ENCODE results near the gene TMEM150C. TPM values are rescaled to one million over a fixed set of nuclear protein-coding genes. Genes with fewer than 3 reads are reported as not detected.

TMEM150C gene
- total RNA-seq, 1 donor from 2014 or later, result 4.9 TPM

DNA sequence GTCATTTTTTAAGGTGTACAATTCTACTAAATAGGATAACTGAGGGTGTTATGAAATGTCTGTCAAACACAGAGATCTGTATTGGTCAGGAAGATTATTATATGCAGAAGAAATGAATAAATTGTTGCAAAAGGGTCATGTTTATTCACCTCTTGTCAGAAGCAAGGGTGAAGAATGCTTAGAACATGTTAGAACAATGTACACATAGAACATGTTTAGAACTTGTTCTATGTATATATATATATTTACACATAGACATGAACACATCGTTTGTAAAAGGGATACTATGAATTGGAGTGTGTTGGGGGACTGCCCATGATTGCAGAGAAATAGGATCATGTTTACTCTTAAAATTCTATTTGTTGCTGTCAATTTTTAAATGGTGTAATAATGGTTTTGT, 28.0 kb upstream of the TMEM150C start:
- H3K4me3 ChIP-seq (ENCODE audit: low read depth, low read length), result no peak overlapping the region
- no peak for DNase-seq (ENCODE audit: low read depth)
- TF ChIP-seq, protein P1, sequence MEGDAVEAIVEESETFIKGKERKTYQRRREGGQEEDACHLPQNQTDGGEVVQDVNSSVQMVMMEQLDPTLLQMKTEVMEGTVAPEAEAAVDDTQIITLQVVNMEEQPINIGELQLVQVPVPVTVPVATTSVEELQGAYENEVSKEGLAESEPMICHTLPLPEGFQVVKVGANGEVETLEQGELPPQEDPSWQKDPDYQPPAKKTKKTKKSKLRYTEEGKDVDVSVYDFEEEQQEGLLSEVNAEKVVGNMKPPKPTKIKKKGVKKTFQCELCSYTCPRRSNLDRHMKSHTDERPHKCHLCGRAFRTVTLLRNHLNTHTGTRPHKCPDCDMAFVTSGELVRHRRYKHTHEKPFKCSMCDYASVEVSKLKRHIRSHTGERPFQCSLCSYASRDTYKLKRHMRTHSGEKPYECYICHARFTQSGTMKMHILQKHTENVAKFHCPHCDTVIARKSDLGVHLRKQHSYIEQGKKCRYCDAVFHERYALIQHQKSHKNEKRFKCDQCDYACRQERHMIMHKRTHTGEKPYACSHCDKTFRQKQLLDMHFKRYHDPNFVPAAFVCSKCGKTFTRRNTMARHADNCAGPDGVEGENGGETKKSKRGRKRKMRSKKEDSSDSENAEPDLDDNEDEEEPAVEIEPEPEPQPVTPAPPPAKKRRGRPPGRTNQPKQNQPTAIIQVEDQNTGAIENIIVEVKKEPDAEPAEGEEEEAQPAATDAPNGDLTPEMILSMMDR (IDR thresholded peaks at IDR 0.05; ENCODE audit: insufficient read depth, low read length, poor library complexity, severe bottlenecking), result no peak
- no peaks in the 10 kb centered on the region for H3K27me3 ChIP-seq (ENCODE audit: control insufficient read depth, insufficient read depth, low read length)
- H3K36me3 ChIP-seq (ENCODE audit: control insufficient read depth, insufficient read depth, low read length), result no peaks in the 10 kb centered on the region

DNA sequence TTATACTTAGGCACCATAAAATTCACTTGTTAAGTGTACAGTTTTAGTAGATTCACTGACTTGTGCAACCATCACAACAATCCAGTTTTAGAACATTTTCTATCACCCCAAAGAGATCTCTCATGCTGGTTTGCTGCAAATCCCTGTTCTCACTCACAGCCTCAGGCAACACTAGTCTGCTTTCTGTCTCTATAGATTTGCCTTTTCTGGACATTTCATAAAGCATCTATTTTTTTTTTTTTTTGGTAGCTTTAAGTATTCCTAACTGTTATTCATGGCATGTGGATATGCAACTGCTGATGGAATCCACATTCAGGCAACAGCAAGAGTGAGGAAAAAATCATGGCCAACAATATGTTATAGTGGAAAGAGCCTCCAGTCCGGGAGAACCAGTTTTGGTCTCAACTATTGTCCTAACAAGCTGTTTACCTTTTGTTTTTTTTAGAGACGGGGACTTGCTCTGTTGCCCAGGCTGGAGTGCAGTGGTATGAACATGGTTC, 27.0 kb upstream of the TMEM150C start:
- no peak overlapping the region for H3K4me3 ChIP-seq (ENCODE audit: low read depth, low read length)
- TF ChIP-seq, protein P1 (IDR thresholded peaks at IDR 0.05; ENCODE audit: insufficient read depth, low read length, poor library complexity, severe bottlenecking), result no peak
- no peaks in the 10 kb centered on the region for H3K27me3 ChIP-seq (ENCODE audit: control insufficient read depth, insufficient read depth, low read length)
- DNase-seq (ENCODE audit: low read depth), result no peak
- H3K36me3 ChIP-seq (ENCODE audit: control insufficient read depth, insufficient read depth, low read length), result no peaks in the 10 kb centered on the region

DNA sequence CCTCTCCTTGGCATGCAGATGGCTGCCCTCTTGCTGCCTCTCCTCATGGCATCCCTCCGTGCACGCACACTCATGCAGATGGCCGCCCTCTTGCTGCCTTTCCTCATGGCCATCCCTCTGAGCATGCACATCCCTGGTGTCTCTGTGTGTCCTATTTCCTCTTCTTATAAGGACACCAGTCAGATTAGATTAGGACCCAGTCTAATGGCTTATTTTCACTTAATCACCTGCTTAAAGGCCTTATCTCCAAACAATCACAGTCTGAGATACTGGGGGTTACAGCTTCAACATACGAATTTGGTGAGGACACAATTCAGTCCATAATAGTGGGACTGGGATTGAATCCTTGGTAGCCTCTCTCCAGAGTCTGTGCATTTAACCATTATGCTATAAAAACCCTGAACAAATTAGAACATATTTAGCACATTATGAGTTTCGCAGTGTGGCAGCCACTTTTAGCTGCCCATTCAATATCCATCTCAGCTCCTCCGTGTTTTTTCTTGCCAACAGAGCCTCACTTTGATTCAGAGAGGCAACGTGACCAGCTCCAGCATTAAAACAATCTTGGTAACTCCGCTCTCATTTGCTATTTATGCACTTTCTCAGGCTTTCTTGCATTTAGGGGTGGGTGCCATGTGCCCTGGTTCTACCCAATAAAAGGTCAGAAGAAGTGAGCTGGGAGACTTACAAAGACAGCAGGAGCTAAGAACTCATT, 26.2 kb upstream of the TMEM150C start:
- Histone ChIP-seq H3K27me3 (ENCODE audit: control insufficient read depth, insufficient read depth, low read length) (no peaks in the 10 kb centered on the region), H3K4me3 (ENCODE audit: low read depth, low read length) (no peak overlapping the region), H3K36me3 (ENCODE audit: control insufficient read depth, insufficient read depth, low read length) (no peaks in the 10 kb centered on the region)
- TF ChIP-seq, protein P1 (IDR thresholded peaks at IDR 0.05; ENCODE audit: insufficient read depth, low read length, poor library complexity, severe bottlenecking), result no peak
- no peak for DNase-seq (ENCODE audit: low read depth)

DNA sequence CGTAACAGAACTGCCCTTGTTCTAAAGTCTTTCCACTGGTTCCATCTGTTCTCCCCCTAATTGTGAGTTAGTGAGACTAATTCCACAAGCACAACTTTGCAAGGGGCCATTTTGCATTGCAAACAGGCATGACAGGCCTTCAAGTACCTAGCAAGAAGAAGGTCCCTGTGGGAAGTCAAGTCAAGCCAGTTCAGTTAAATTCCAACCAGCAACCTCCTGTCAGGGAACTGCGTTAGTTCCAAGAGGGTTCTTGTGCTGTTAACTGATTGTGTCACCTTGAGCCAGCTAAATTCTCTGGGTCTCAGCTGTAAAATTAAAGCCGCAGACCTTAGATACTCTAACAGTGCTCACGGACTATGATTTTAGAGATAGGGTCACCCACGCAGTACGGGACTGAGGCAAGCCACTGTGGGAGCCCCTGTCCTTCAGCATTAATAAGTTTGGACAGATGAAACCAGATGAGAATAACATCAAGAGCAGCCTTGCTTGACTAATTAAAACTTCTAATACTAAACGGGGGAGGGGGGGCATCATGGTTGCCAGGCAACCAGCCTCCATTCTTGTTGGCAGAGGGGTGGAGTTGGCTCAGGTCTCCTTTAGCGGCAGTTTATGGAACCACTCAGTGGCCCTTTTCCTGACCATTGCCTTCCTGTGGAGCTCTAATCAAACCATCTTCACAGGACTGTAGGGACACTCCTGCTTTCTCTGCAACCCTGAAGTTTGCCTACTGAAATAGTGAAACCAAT, 24.1 kb upstream of the TMEM150C start:
- no peak overlapping the region for H3K4me3 ChIP-seq (ENCODE audit: low read depth, low read length)

DNA sequence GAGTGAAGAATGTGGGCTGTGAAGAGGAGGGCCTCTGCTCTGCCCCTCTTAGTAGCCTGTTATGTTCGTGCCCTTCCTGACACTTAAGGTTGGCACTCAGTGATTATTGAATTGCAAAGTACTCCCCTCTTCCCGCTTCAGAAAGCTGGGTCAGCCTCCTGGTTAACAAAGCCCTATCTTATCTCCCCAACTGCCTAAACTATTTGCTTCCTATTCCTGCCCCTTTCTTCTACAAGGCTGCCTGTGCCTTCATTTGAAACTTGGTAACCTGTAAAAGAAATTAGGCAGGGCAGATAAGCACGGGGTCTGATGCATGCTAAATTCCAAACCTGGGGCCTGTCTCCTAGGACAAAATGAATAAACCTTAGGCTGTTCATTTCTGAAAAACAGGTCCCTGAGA, 23.1 kb upstream of the TMEM150C start:
- no peak for DNase-seq (ENCODE audit: low read depth)
- TF ChIP-seq, protein P1 (IDR thresholded peaks at IDR 0.05; ENCODE audit: insufficient read depth, low read length, poor library complexity, severe bottlenecking), result no peak

More for the DNA sequence above, 24.1 kb upstream of the TMEM150C start:
- TF ChIP-seq, protein P1 (IDR thresholded peaks at IDR 0.05; ENCODE audit: insufficient read depth, low read length, poor library complexity, severe bottlenecking), result no peak
- no peak for DNase-seq (ENCODE audit: low read depth)
- Histone ChIP-seq H3K36me3 (ENCODE audit: control insufficient read depth, insufficient read depth, low read length) (no peaks in the 10 kb centered on the region), H3K27me3 (ENCODE audit: control insufficient read depth, insufficient read depth, low read length) (no peaks in the 10 kb centered on the region)

More for the DNA sequence above, 23.1 kb upstream of the TMEM150C start:
- H3K27me3 ChIP-seq (ENCODE audit: control insufficient read depth, insufficient read depth, low read length), result no peaks in the 10 kb centered on the region
- no peak overlapping the region for H3K4me3 ChIP-seq (ENCODE audit: low read depth, low read length)
- H3K36me3 ChIP-seq (ENCODE audit: control insufficient read depth, insufficient read depth, low read length), result no peaks in the 10 kb centered on the region
